GM12878 (cell line): Measurements from ENCODE around the gene KREMEN2. TPM values are rescaled to one million over a fixed set of nuclear protein-coding genes. Genes with fewer than 3 reads are reported as not detected.

Experiments used
- ATAC-seq: fragments of 200-7000 bp; cut with Tn5 transposase; 3 replicates; pipeline ENCODE4 v1.9.1; 2020; ENCODE audit warnings: mild to moderate bottlenecking, moderate library complexity
- BruUV-seq: library from RNA; stranded (reverse); fragments of 400-500 nt; replicated peaks from 2 replicates; lab custom pipeline; 2021; lab: Mats Ljungman, UMichigan
- CTCF ChIA-PET: fragments of 300-600 bp; sonication (Branson Sonifier 250); formaldehyde crosslinking; extraction: SDS; loops from one replicate; lab custom pipeline; 2021; ENCODE audit warnings: inconsistent platforms; lab: Yijun Ruan, JAX
- POLR2A ChIA-PET: fragments of 350-600 bp; formaldehyde crosslinking; extraction: SDS; loops from one replicate; lab custom pipeline; 2021; ENCODE audit warnings: inconsistent platforms; lab: Charles Lee
- RAD21 ChIA-PET: fragments of 300-600 bp; sonication (Branson Sonifier 250); formaldehyde crosslinking; loops from one replicate; lab custom pipeline; 2023; ENCODE audit warnings: antibody characterized with exemption; ENCODE audit not compliant: unreplicated experiment; lab: Charles Lee
- SMC1A ChIA-PET: fragments of 300-600 bp; sonication (Branson Sonifier 250); formaldehyde crosslinking; loops from one replicate; lab custom pipeline; 2023; ENCODE audit not compliant: unreplicated experiment, uncharacterized antibody; lab: Charles Lee
- DNase-seq: peaks from one replicate; pipeline ENCODE4 v3.0.0-alpha.2; 2011; ENCODE audit warnings: low read depth, low spot score
- FAIRE-seq: peaks from 3 replicates; lab custom pipeline; 2011; peaks lifted over from hg19 to GRCh38; lab: Jason Lieb, UNC
- H2AFZ ChIP-seq: 2 replicates; pipeline ENCODE4 v1.6.0; 2011; ENCODE audit warnings: low read depth, low read length, control low read depth; ENCODE audit not compliant: control insufficient read depth
- H3K27ac ChIP-seq: 2 replicates; pipeline ENCODE4 v1.5.1; 2011; ENCODE audit warnings: control low read depth; ENCODE audit not compliant: control insufficient read depth, insufficient read depth
- H3K27me3 ChIP-seq, 2 experiments: replicated peaks in 1 of 2; 2 replicates each; pipeline versions ENCODE4 v1.6.0 to v1.6.1; 2011; ENCODE audit warnings: low read length in 1 of 2; ENCODE audit not compliant: control insufficient read depth in 2 of 2, insufficient read depth in 2 of 2
- H3K36me3 ChIP-seq, 2 experiments: 2 replicates each; pipeline ENCODE4 v1.5.1; 2011; ENCODE audit warnings: low read length in 1 of 2; ENCODE audit not compliant: control insufficient read depth in 2 of 2, insufficient read depth in 2 of 2
- H3K4me1 ChIP-seq: 2 replicates; pipeline ENCODE4 v1.6.1; 2011; ENCODE audit warnings: mild to moderate bottlenecking, low read length, moderate library complexity, mixed read lengths; ENCODE audit not compliant: control insufficient read depth, insufficient read depth
- H3K4me2 ChIP-seq: 2 replicates; pipeline ENCODE4 v1.6.0; 2011; ENCODE audit warnings: control low read depth; ENCODE audit not compliant: control insufficient read depth, insufficient read depth
- H3K4me3 ChIP-seq: fragments of 200-600 bp; sonication (generic); 2 replicates; pipeline ENCODE4 v1.5.1; 2016
- H3K79me2 ChIP-seq: 2 replicates; pipeline ENCODE4 v1.6.0; 2011; ENCODE audit warnings: low read length; ENCODE audit not compliant: control insufficient read depth, insufficient read depth
- H3K9ac ChIP-seq: 2 replicates; pipeline ENCODE4 v1.8.0; 2011; ENCODE audit warnings: low read length, control low read depth, mixed read lengths; ENCODE audit not compliant: control insufficient read depth, insufficient read depth
- H3K9me3 ChIP-seq: replicated peaks from 3 replicates; pipeline ENCODE4 v1.5.1; 2011; ENCODE audit warnings: mild to moderate bottlenecking, low read length; ENCODE audit not compliant: control insufficient read depth, insufficient read depth
- H4K20me1 ChIP-seq: 2 replicates; pipeline ENCODE4 v1.6.0; 2011; ENCODE audit not compliant: control insufficient read depth, insufficient read depth
- E2F4 ChIP-seq: IDR thresholded peaks from 2 replicates; pipeline ENCODE4 v1.6.1; 2012; ENCODE audit warnings: low read depth, low read length, improper control_type of control experiment
- ETV6 ChIP-seq, 2 experiments: fragments of 450-650 bp in 1 of 2; IDR thresholded peaks in 1 of 2; conservative IDR thresholded peaks in 1 of 2; 2 replicates each; pipeline ENCODE4 v1.6.1; 2014; ENCODE audit warnings: antibody characterized with exemption in 1 of 2, borderline replicate concordance in 1 of 2, low read depth in 1 of 2, mild to moderate bottlenecking in 1 of 2, moderate library complexity in 1 of 2
- IRF4 ChIP-seq: IDR thresholded peaks from 2 replicates; pipeline ENCODE4 v1.6.1; 2011; ENCODE audit warnings: low read depth, low read length
- MAX ChIP-seq: IDR thresholded peaks from 2 replicates; pipeline ENCODE4 v1.6.1; 2012; ENCODE audit warnings: low read depth, low read length, improper control_type of control experiment
- MEF2B ChIP-seq: fragments of 450-650 bp; IDR thresholded peaks from 2 replicates; pipeline ENCODE4 v1.6.1; 2018; ENCODE audit warnings: mild to moderate bottlenecking, moderate library complexity; ENCODE audit not compliant: partially characterized antibody, poor library complexity, severe bottlenecking
- MXI1 ChIP-seq: fragments of 150-350 bp; IDR thresholded peaks from 2 replicates; pipeline ENCODE4 v1.6.1; 2011; ENCODE audit warnings: low read depth, mild to moderate bottlenecking, inconsistent platforms, low read length, improper control_type of control experiment
- NRF1 ChIP-seq: conservative IDR thresholded peaks from 2 replicates; pipeline ENCODE4 v1.6.1; 2011; ENCODE audit warnings: mild to moderate bottlenecking, low read depth, low read length, improper control_type of control experiment
- YY1 ChIP-seq: IDR thresholded peaks from 2 replicates; pipeline ENCODE4 v1.6.1; 2011; ENCODE audit warnings: low read depth, mild to moderate bottlenecking, low read length
- ZNF217 ChIP-seq: fragments of 450-650 bp; IDR thresholded peaks from 2 replicates; pipeline ENCODE4 v1.6.1; 2017; ENCODE audit warnings: antibody characterized with exemption, mild to moderate bottlenecking
- ZNF384 ChIP-seq: IDR thresholded peaks from 2 replicates; pipeline ENCODE4 v1.6.1; 2012; ENCODE audit warnings: low read depth, mild to moderate bottlenecking, low read length, improper control_type of control experiment, borderline replicate concordance
- WGBS: methylation state at CpG from one replicate; pipeline ENCODE4 v1.1.6; 2016; ENCODE audit warnings: low lambda C conversion rate; ENCODE audit not compliant: insufficient replicate concordance, insufficient coverage; ENCODE audit errors: missing lambda C conversion rate; 5-methylcytosine and 5-hydroxymethylcytosine counted together
- in situ Hi-C: fragments of 300-500 bp; cut with MboI; formaldehyde crosslinking; loops from 9 replicates; pipeline ENCODE4 v1.14.3; 2018; ENCODE audit warnings: mixed read lengths
- intact Hi-C: fragments of 100-400 bp; cut with micrococcal nuclease; formaldehyde crosslinking; loops from one replicate; pipeline ENCODE4 v1.14.2; 2022; ENCODE audit not compliant: unreplicated experiment
- polyA plus RNA-seq, 11 experiments: library from polyadenylated mRNA; depleted of rRNA in 4 of 11; unstranded in 6 of 11; stranded (reverse) in 5 of 11; fragments of >200 nt; fragmentation: Nextera tagmentation in 4 of 11; fragmentation: Illumina TruSeq in 1 of 11; extraction: Ambion mirVana in 4 of 11; extraction: Trizol in 1 of 11; gene quantifications; 1 replicate in 1 of 11; 2 replicates in 10 of 11; pipeline versions ENCODE4 v1.2.1 to v1.2.3, GENCODE V29; 2011 to 2016; ENCODE audit warnings: inconsistent platforms in 2 of 11, missing spikeins in 2 of 11, low read depth in 1 of 11
- total RNA-seq, 4 experiments: library from RNA; depleted of rRNA in 3 of 4; stranded (reverse); fragments of >200 nt in 3 of 4; fragmentation: Illumina TruSeq in 1 of 4; extraction: Trizol in 1 of 4; gene quantifications; 2 replicates each; pipeline versions ENCODE4 v1.2.1 to v1.2.3, GENCODE V29; 2013 to 2021

Gene KREMEN2
- total and polyA plus RNA-seq, 10 of the 15 experiments (the other 5 are each of a cell fraction or from before 2014, with no cell fraction given): 0.06 to 3.7 (median 0.83) TPM; not detected in 2

GRCh38 chr16:2955438-2955778 lies 8.7 kb upstream of the KREMEN2 start:
- H2AFZ ChIP-seq: no peak overlapping the region
- H3K4me3 ChIP-seq: no peak overlapping the region
- ChIA-PET SMC1A (no interaction called here), POLR2A (no interaction called here), RAD21 (interaction anchor here (1.3 kb wide), 1 partner anchor 28 kb away, joined by 3 read pairs; no protein-coding TSS in a partner anchor), CTCF (no interaction called here)
- H3K4me2 ChIP-seq: no peak overlapping the region
- intact Hi-C loops (no loop called here), in situ Hi-C loops (no loop called here)
- no peaks in the 10 kb centered on the region for H3K27me3 ChIP-seq
- H3K36me3 ChIP-seq: no peaks in the 10 kb centered on the region
- no peak for FAIRE-seq
- peaks cover 21% of the 10 kb centered on the region for H3K4me1 ChIP-seq
- no peaks in the 10 kb centered on the region for H4K20me1 ChIP-seq
- 70% methylated on average over 10 of the region's 10 CpGs for WGBS
- DNase-seq: no peak
- no peak overlapping the region for H3K27ac ChIP-seq
- TF ChIP-seq MEF2B (no peak), ZNF217 (no peak), MXI1 (no peak), NRF1 (no peak), ETV6 (conservative IDR thresholded peaks at IDR 0.05 in 1 of 2, IDR thresholded peaks at IDR 0.05 in 1 of 2; ENCODE audit: borderline replicate concordance in 1 of 2, low read depth in 1 of 2) (no peak)
- BruUV-seq: no TSS peak
- no peak overlapping the region for H3K9ac ChIP-seq
- no peaks in the 10 kb centered on the region for H3K79me2 ChIP-seq
- no peaks in the 10 kb centered on the region for H3K9me3 ChIP-seq
- no peak for ATAC-seq

- H3K36me3 ChIP-seq: no peaks in the 10 kb centered on the region
- no peaks in the 10 kb centered on the region for H3K9me3 ChIP-seq
- no TSS peak for BruUV-seq
- ChIA-PET RAD21 (interaction anchor here (0.6 to 1.3 kb wide), 2 partner anchors 14 to 29 kb away, joined by 3 read pairs; no protein-coding TSS in a partner anchor), CTCF (no interaction called here), SMC1A (interaction anchor here (0.9 kb wide), 1 partner anchor 9 kb away, joined by 3 read pairs; no protein-coding TSS in a partner anchor), POLR2A (interaction anchor here (0.9 kb wide), 1 partner anchor 10 kb away, joined by 3 read pairs; no protein-coding TSS in a partner anchor)
- H3K4me2 ChIP-seq: no peak overlapping the region
- peaks cover 21% of the 10 kb centered on the region for H3K4me1 ChIP-seq
- H4K20me1 ChIP-seq: no peaks in the 10 kb centered on the region
- in situ Hi-C loops (no loop called here), intact Hi-C loops (no loop called here)
- no peak overlapping the region for H3K27ac ChIP-seq
- peak overlapping the region; percentile 11; the same call in 1 of the 2 replicates for H2AFZ ChIP-seq
- no peaks in the 10 kb centered on the region for H3K79me2 ChIP-seq
- no peaks in the 10 kb centered on the region for H3K27me3 ChIP-seq
- no peak overlapping the region for H3K4me3 ChIP-seq
- TF ChIP-seq IRF4 (no peak), MAX (no peak), E2F4 (no peak), YY1 (peak; percentile 37; the same call in 1 of the 2 replicates), ZNF384 (no peak)
- TF ChIP-seq, all 136 proteins: peak for 1
- DNase-seq (no peak), ATAC-seq (peak; percentile 24), FAIRE-seq (no peak)
- no peak overlapping the region; the same call in 1 of the 2 replicates for H3K9ac ChIP-seq
- 25% methylated on average over 13 of the region's 21 CpGs for WGBS
Measured at GRCh38 chr16:2955779-2956578, 8.1 kb upstream of the KREMEN2 start.
